Activated naive CD8-positive, alpha-beta T cell (primary cell): Measurements from ENCODE around the gene FAM83G.

Experiments
- H3K27ac Mint-ChIP-seq: one replicate; pipeline ENCODE4 v1.8.0; 2021; ENCODE audit warnings: mixed read lengths
- H3K27me3 Mint-ChIP-seq: one replicate; pipeline ENCODE4 v1.8.0; 2021; ENCODE audit warnings: mixed read lengths
- H3K36me3 Mint-ChIP-seq: one replicate; pipeline ENCODE4 v1.8.0; 2021; ENCODE audit warnings: mixed read lengths
- H3K4me1 Mint-ChIP-seq: one replicate; pipeline ENCODE4 v1.8.0; 2021; ENCODE audit warnings: low read depth, mixed read lengths
- H3K4me3 Mint-ChIP-seq: one replicate; pipeline ENCODE4 v1.8.0; 2021; ENCODE audit warnings: mild to moderate bottlenecking, mixed read lengths
- H3K9me3 Mint-ChIP-seq: one replicate; pipeline ENCODE4 v1.8.0; 2021; ENCODE audit warnings: low read depth, mixed read lengths

Gene FAM83G

GRCh38 chr17:19017401-19017800 lies 12.8 kb upstream of the FAM83G start:
- H3K36me3 Mint-ChIP-seq: no peaks in the 10 kb centered on the region
- no peaks in the 10 kb centered on the region for H3K9me3 Mint-ChIP-seq

GRCh38 chr17:19016881-19017280 lies 12.3 kb upstream of the FAM83G start:
- Mint-ChIP-seq H3K36me3 (no peaks in the 10 kb centered on the region), H3K4me3 (no peak overlapping the region), H3K4me1 (peaks cover 17% of the 10 kb centered on the region), H3K27me3 (no peaks in the 10 kb centered on the region), H3K9me3 (no peaks in the 10 kb centered on the region), H3K27ac (no peak overlapping the region)

More at GRCh38 chr17:19017401-19017800, 12.8 kb upstream of the FAM83G start:
- peaks cover 17% of the 10 kb centered on the region for H3K4me1 Mint-ChIP-seq
- H3K27ac Mint-ChIP-seq: no peak overlapping the region
- no peak overlapping the region for H3K4me3 Mint-ChIP-seq
- H3K27me3 Mint-ChIP-seq: no peaks in the 10 kb centered on the region

DNA sequence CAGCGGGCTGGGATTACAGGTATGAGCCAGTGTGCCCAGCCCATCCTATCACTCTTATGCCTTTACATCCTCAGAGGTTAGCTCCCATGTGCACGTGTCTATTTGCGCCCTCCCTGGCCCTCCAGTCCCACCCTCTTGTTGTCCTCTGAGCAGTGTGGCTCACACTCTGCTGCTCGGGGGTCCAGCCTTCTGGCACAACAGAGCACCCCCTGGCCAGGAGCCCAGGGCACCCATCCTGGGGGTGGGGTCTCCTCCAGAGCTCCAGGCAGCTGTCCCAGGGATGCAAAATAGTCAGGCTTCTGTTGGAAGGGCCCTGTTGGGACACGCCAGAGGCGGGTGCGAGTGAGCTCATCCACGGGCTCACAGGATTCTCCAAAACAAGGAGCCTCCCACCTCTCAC lies 11.7 kb upstream of the FAM83G start:
- Mint-ChIP-seq H3K27me3 (no peaks in the 10 kb centered on the region), H3K9me3 (no peaks in the 10 kb centered on the region), H3K4me3 (no peak overlapping the region), H3K4me1 (peaks cover 17% of the 10 kb centered on the region), H3K27ac (no peak overlapping the region), H3K36me3 (no peaks in the 10 kb centered on the region)

GRCh38 chr17:19015428-19015827 lies 10.9 kb upstream of the FAM83G start:
- Mint-ChIP-seq H3K36me3 (no peaks in the 10 kb centered on the region), H3K4me3 (no peak overlapping the region), H3K27ac (no peak overlapping the region), H3K27me3 (no peaks in the 10 kb centered on the region), H3K9me3 (no peaks in the 10 kb centered on the region), H3K4me1 (peaks cover 16% of the 10 kb centered on the region)

- H3K4me3 Mint-ChIP-seq: no peak overlapping the region
- no peaks in the 10 kb centered on the region for H3K36me3 Mint-ChIP-seq
- no peaks in the 10 kb centered on the region for H3K27me3 Mint-ChIP-seq
- no peaks in the 10 kb centered on the region for H3K9me3 Mint-ChIP-seq
- no peak overlapping the region for H3K27ac Mint-ChIP-seq
- peaks cover 16% of the 10 kb centered on the region for H3K4me1 Mint-ChIP-seq
Observed at GRCh38 chr17:19014628-19015215, 10.2 kb upstream of the FAM83G start.

GRCh38 chr17:19013806-19014627 lies 9.5 kb upstream of the FAM83G start:
- Mint-ChIP-seq H3K27me3 (no peaks in the 10 kb centered on the region), H3K27ac (no peak overlapping the region), H3K4me1 (peaks cover 14% of the 10 kb centered on the region), H3K9me3 (no peaks in the 10 kb centered on the region), H3K36me3 (no peaks in the 10 kb centered on the region), H3K4me3 (no peak overlapping the region)

GRCh38 chr17:19013226-19013625 lies 8.7 kb upstream of the FAM83G start:
- Mint-ChIP-seq H3K9me3 (no peaks in the 10 kb centered on the region), H3K4me1 (peaks cover 11% of the 10 kb centered on the region), H3K4me3 (no peak overlapping the region), H3K27ac (no peak overlapping the region), H3K27me3 (no peaks in the 10 kb centered on the region), H3K36me3 (no peaks in the 10 kb centered on the region)

GRCh38 chr17:19012171-19013080 lies 7.9 kb upstream of the FAM83G start:
- Mint-ChIP-seq H3K4me1 (peaks cover 10% of the 10 kb centered on the region), H3K4me3 (no peak overlapping the region), H3K27me3 (no peaks in the 10 kb centered on the region)

DNA sequence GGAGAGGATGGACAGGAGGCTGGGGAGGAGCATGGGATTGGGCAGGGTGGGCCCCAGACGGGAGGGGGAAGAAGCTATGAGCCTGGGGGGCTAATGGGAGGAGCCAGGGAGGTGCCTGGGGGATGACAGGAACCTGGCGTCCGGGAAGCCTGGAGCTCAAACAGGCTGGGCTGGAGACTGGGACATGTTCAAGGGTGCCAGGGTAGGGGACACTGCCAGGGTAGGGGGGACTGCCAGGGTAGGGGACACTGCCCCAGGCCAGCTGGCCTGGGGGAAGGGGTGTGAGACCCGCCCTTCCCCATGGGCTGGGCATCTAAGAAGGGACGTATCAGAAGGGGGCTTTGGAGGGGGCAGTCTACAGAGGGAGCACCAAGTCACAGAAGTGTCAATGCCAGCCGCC lies 7.0 kb upstream of the FAM83G start:
- Mint-ChIP-seq H3K36me3 (no peaks in the 10 kb centered on the region), H3K9me3 (no peaks in the 10 kb centered on the region), H3K4me3 (no peak overlapping the region), H3K4me1 (peaks cover 5% of the 10 kb centered on the region), H3K27ac (no peak overlapping the region), H3K27me3 (no peaks in the 10 kb centered on the region)

More at GRCh38 chr17:19012171-19013080, 7.9 kb upstream of the FAM83G start:
- H3K9me3 Mint-ChIP-seq: no peaks in the 10 kb centered on the region
- H3K27ac Mint-ChIP-seq: peak overlapping the region; percentile 77
- no peaks in the 10 kb centered on the region for H3K36me3 Mint-ChIP-seq

DNA sequence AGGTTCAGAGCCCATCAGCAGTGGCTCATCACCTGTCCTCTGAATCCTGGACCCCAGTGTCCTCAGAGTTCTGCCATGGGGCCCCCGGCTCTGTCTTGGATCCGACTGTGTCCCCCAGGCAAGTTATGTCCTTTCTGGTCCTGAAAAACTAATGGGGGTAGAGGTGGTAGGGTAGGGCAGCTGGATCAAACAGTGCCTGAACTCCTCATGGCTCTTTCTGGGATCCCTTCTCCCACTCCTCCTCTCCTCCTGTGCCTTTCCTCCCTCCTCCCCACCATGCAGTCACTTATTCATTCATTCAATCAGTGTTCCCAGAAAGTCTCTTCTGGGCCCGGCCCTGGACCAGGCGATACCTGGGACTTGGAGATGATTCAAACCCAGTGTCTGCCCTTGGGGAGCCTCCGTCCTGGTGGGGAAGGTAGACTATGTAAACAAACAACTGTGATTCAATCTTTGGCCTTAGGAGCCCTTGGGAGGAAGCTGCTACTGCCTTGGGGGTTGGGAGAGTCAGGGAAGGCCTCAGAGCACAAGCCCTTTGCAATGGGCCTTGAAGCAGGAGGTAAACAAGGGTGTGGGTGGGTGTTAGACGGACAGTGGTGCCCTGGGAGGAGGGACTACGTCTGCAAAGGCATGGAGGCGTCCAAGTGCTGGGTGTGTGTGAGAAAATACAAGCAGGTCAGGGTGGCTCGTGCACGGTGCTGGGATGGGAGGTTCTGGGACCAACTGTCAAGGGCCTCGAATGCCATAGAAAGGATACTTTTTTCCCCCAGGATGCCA lies 6.4 kb upstream of the FAM83G start:
- Mint-ChIP-seq H3K27ac (no peak overlapping the region), H3K9me3 (no peaks in the 10 kb centered on the region), H3K36me3 (no peaks in the 10 kb centered on the region), H3K4me3 (no peak overlapping the region), H3K4me1 (peaks cover 5% of the 10 kb centered on the region), H3K27me3 (no peaks in the 10 kb centered on the region)

- Mint-ChIP-seq H3K9me3 (no peaks in the 10 kb centered on the region), H3K36me3 (no peaks in the 10 kb centered on the region), H3K27ac (no peak overlapping the region), H3K4me1 (peaks cover 5% of the 10 kb centered on the region), H3K27me3 (no peaks in the 10 kb centered on the region), H3K4me3 (no peak overlapping the region)
Observed at GRCh38 chr17:19009970-19010369, 5.4 kb upstream of the FAM83G start.

GRCh38 chr17:19006698-19007097 lies 2.1 kb upstream of the FAM83G start:
- H3K27ac Mint-ChIP-seq: peak overlapping the region; percentile 58
- H3K9me3 Mint-ChIP-seq: no peaks in the 10 kb centered on the region
- no peaks in the 10 kb centered on the region for H3K36me3 Mint-ChIP-seq
- no peak overlapping the region for H3K4me3 Mint-ChIP-seq
- H3K27me3 Mint-ChIP-seq: no peaks in the 10 kb centered on the region
- H3K4me1 Mint-ChIP-seq: peaks cover 25% of the 10 kb centered on the region

DNA sequence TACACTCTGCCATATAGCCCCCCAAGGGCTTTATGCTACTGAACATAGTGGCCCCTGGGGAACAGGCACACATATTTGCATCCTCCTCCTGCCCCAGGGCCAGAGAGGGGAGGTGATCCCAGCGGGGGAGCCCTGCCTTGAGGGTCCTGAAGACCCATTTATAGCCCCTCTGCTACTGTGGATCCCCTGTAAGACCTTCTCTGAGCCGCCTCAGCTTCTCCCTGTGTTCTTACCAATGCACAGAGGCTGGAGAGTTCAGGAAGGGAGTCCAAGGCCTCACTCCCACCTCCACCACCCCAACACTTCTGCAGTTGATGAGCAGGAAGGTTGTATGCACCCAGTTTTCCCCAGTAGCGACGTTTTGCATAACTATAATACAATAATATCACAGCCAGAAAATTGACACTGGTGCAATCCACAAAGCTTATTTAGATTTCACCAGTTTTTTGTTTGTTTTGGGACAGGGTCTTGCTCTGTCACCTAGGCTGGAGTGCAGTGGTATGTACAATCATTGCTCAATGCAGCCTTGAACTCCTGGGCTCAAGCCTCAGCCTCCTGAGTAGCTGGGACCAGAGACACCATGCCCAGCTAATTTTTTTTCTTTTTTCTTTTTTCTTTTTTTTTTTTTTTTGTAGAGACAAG lies 1.3 kb upstream of the FAM83G start:
- no peaks in the 10 kb centered on the region for H3K9me3 Mint-ChIP-seq

More for the DNA sequence above, 1.3 kb upstream of the FAM83G start:
- Mint-ChIP-seq H3K36me3 (no peaks in the 10 kb centered on the region), H3K4me3 (peak overlapping the region; percentile 49), H3K27me3 (no peaks in the 10 kb centered on the region), H3K4me1 (peaks cover 30% of the 10 kb centered on the region), H3K27ac (peak overlapping the region; percentile 54)
